HL-60 (cell line): ENCODE data around the gene TBPL1.
"Not testable (repeated sequence)": the region's sequence is repeated elsewhere in the genome, so short reads cannot be mapped to it uniquely, and the experiment has no call there.

ENCODE experiments used
- GABPA ChIP-seq: IDR thresholded peaks from 2 replicates; pipeline ENCODE4 v1.6.1; 2012; ENCODE audit warnings: low read depth
- POLR2AphosphoS5 ChIP-seq: IDR thresholded peaks from 2 replicates; pipeline ENCODE4 v1.6.1; 2012; ENCODE audit warnings: low read depth
- SPI1 ChIP-seq: IDR thresholded peaks from 2 replicates; pipeline ENCODE4 v1.6.1; 2012; ENCODE audit warnings: low read depth, mild to moderate bottlenecking, borderline replicate concordance
- TF ChIP-seq, protein P1 (sequence below): IDR thresholded peaks from one replicate; pipeline ENCODE4 v1.5.1; 2011; ENCODE audit warnings: low read length, control low read depth, inconsistent platforms; ENCODE audit not compliant: insufficient read depth
- TF ChIP-seq, protein P2 (sequence below): IDR thresholded peaks from 2 replicates; pipeline ENCODE4 v1.6.1; 2012; ENCODE audit warnings: low read depth; ENCODE audit not compliant: insufficient replicate concordance

DNA sequence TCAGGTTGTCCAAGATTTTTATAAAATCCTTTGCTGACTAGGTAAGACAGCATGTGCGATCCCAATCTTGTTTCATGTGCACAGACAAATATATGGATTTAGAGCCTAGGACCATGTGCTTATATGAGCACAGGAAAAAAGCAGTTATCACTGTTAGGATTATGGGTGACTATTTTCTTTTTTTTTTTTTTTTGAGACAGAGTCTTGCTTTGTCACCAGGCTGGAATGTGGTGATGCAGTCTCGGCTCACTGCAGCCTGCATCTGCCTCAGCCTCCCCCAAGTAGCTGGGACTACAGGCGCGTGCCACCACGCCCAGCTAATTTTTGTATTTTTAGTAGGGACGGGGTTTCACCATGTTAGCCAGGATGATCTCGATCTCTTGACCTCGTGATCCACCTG lies 14.8 kb downstream of the TBPL1 start:
- TF ChIP-seq SPI1, POLR2AphosphoS5, GABPA: not testable (repeated sequence)
- TF ChIP-seq, protein P1, sequence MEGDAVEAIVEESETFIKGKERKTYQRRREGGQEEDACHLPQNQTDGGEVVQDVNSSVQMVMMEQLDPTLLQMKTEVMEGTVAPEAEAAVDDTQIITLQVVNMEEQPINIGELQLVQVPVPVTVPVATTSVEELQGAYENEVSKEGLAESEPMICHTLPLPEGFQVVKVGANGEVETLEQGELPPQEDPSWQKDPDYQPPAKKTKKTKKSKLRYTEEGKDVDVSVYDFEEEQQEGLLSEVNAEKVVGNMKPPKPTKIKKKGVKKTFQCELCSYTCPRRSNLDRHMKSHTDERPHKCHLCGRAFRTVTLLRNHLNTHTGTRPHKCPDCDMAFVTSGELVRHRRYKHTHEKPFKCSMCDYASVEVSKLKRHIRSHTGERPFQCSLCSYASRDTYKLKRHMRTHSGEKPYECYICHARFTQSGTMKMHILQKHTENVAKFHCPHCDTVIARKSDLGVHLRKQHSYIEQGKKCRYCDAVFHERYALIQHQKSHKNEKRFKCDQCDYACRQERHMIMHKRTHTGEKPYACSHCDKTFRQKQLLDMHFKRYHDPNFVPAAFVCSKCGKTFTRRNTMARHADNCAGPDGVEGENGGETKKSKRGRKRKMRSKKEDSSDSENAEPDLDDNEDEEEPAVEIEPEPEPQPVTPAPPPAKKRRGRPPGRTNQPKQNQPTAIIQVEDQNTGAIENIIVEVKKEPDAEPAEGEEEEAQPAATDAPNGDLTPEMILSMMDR: not testable (repeated sequence)
- TF ChIP-seq, protein P2, sequence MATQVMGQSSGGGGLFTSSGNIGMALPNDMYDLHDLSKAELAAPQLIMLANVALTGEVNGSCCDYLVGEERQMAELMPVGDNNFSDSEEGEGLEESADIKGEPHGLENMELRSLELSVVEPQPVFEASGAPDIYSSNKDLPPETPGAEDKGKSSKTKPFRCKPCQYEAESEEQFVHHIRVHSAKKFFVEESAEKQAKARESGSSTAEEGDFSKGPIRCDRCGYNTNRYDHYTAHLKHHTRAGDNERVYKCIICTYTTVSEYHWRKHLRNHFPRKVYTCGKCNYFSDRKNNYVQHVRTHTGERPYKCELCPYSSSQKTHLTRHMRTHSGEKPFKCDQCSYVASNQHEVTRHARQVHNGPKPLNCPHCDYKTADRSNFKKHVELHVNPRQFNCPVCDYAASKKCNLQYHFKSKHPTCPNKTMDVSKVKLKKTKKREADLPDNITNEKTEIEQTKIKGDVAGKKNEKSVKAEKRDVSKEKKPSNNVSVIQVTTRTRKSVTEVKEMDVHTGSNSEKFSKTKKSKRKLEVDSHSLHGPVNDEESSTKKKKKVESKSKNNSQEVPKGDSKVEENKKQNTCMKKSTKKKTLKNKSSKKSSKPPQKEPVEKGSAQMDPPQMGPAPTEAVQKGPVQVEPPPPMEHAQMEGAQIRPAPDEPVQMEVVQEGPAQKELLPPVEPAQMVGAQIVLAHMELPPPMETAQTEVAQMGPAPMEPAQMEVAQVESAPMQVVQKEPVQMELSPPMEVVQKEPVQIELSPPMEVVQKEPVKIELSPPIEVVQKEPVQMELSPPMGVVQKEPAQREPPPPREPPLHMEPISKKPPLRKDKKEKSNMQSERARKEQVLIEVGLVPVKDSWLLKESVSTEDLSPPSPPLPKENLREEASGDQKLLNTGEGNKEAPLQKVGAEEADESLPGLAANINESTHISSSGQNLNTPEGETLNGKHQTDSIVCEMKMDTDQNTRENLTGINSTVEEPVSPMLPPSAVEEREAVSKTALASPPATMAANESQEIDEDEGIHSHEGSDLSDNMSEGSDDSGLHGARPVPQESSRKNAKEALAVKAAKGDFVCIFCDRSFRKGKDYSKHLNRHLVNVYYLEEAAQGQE: not testable (repeated sequence)
